NCI-H526 (cell line): ENCODE results near the gene REPS1.
"Not testable (repeated sequence)": the region's sequence is repeated elsewhere in the genome, so short reads cannot be mapped to it uniquely, and the experiment has no call there.

Source experiments
- DNase-seq, 2 experiments: peaks; one replicate each; lab custom pipeline; 2025; lab: John Stamatoyannopoulos, UW

REPS1 gene

DNA sequence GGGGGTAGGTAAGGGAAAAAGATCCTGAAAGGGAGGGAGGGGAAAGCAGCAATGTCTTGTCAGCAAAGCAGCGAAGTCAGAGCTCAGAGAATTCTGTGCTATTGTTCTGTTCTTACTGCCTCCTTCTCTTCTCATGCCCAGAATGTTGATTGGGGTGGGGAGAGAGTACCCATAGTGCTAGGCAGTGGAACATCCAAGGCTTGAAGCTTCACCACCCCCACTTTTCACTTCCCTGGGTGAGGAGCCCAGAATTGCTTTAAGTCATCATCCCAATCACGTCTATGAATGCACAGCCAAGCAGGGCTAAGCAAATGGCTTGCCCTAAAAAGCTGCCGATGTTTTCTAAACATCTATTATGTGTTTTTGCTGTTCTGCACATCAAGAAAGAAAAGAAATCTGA, 16.5 kb downstream of the REPS1 start:
- no peak for DNase-seq

DNA sequence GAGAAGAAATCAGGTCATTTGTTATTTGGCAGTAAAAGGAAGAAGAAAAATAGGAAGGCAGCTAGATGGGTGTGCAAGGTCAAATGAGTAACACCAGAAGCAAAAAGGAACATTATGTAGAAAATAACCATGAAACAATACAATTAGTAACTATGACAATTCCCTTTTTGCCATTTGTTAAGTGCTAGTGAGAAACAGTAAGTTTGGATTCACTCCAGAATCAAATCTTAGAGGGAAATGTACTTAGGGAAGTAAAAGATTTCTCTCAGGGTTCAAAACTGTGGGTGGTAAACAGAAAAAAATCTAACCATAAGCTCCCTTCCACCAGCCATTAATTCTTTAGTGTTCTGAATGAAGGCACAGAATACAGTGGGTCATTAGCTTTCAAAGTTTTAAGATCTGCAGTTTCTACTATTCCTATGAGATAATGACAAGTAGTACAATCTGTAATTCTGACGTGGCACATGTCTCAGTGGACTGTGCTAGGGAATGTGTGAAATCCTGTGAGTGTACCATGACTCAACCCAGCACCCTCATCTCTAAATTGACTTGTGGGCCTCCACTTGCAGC, 17.1 kb downstream of the REPS1 start:
- no peak for DNase-seq

GRCh38 chr6:138970159-138970558, 17.9 kb downstream of the REPS1 start:
- DNase-seq = no peak

DNA sequence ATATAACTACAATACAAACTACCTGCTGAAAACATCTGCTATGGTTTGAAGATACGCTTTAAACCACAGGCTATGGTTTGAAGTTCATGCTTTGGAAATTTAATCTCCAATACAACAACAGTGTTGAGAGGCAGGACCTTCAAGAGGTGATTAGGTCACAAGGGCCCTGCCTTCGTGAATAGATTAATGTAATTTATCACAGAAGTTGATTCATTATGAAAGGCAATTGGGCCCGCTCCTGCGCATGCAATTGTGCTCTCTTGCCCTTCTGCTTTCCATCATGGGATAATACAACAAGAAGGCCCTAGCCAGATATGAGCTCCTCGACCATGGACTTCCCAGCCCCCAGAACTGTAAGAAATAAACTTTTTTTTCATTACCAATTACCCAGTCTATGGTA, 21.2 kb downstream of the REPS1 start:
- no peak for DNase-seq

DNA sequence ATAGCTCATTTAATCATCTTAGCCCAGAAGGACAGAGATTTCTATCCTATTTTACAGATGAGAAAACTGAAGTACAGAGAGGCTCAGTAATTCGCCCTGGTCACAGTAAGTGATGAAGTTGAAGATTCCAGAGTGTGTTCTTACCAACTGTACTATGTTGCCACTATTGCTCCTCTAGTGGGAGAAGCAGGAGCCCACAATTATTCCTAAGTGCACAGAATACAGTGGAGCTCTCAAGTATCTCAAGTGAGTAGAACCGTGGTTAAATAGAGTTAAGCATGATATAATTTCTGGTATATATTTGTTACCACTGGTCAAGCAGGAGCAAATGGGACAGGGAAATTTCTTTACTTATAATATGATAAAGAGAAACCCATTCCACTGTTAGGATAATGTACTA, 22.1 kb downstream of the REPS1 start:
- no peak for DNase-seq

DNA sequence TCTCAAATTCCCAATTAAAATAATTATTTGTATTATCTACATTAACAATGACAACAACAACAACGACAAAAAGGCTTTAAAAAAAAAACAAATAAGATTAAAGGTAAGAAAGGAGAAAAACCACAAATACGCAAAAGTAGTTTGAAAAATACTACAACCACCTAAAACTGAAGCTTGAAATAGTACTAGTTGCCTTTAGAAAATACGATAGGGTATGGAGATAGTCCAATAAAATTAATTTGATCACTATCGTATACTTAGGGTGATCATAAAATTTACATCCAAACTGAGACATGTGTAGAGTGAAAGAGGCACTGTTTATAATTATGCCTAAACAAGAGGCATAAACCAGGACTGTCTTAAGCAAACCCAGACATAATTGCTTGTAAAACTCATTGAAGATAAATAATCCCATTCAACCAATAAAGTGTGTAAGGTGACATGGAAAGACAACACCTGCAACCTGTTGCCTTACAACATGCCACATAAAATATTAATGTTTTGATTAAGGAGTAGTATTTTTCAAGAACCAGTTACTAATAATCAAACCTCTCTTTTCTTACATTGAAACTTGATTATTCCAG, 22.7 kb downstream of the REPS1 start:
- DNase-seq = no peak

DNA sequence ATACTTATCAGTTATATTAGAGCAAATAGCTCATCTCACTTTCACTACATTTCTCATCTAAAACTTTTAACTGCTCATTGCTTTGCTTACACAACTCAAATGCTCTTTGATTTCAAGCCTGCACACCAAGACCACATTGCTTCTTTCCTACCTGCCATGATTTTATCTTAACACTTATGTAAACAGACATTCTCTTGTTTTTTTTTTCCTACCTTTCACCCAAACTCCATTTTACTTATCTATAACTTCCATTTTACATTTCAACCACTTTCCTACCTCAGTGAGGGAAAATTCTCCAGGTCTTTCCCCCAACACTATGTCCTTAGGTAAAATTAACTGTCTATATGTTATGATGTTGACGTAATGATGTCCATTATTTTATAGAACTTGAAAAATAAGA, 24.0 kb downstream of the REPS1 start:
- DNase-seq = no peak

DNA sequence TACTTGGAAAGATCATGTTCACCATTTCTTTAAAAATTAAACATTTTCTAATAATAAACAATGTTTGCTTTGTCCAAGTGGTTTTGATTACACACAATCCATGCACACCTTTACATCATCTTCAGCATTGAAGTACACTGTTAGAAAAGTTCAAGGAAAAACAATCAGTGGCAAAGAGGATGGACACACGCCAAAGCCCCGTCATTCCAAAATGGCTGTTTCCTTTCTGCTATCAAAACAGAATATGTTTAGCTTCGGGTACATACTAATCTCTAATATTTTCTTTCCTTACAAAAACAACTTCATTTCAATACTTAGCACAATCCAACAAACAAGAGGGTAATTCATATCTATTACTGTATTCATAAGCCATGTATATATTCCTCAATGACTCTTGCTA, 24.5 kb downstream of the REPS1 start:
- no peak for DNase-seq

GRCh38 chr6:138963119-138963518, 24.9 kb downstream of the REPS1 start:
- no peak for DNase-seq

DNA sequence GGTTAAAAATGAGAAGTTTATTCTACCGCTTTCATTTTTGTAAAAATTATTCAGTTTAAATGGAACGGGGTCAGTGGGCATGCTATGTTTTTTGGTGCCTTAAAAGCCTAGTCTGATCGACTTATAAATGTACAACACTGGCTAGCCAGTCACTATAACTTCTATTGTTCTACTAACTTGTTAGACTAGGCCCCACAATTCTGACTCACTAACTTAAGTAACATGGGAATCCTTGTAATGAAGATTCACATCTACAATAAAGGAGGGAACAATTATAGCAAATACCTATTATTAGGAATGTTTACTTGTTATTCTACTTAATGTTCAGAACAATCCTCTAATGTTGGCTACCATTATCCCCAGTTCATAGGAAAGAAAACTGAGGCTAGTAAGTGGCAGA, 28.5 kb downstream of the REPS1 start:
- DNase-seq = no peak

- no peak for DNase-seq
These were observed 29.5 kb downstream of the REPS1 start for GRCh38 chr6:138958595-138958994.

DNA sequence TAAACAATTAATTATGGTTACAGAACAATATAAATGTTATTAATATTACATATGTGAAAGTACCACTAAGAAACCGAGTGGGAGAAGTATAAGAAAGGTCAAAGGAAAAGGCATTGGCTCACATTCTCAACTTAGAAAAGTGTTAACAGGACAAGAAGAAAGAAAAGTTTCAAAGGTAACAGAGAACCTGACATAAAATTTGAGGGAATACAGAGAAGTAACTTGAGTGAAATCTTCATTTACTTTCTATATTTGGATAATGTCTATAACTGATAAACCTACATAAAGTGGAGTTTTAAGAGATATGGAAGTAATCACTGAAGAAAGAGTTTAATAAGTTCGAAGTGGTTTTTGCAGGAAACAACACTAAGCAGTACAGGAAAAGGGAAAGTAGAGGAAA, 30.1 kb downstream of the REPS1 start:
- no peak for DNase-seq

GRCh38 chr6:138957484-138957883, 30.6 kb downstream of the REPS1 start:
- no peak for DNase-seq

DNA sequence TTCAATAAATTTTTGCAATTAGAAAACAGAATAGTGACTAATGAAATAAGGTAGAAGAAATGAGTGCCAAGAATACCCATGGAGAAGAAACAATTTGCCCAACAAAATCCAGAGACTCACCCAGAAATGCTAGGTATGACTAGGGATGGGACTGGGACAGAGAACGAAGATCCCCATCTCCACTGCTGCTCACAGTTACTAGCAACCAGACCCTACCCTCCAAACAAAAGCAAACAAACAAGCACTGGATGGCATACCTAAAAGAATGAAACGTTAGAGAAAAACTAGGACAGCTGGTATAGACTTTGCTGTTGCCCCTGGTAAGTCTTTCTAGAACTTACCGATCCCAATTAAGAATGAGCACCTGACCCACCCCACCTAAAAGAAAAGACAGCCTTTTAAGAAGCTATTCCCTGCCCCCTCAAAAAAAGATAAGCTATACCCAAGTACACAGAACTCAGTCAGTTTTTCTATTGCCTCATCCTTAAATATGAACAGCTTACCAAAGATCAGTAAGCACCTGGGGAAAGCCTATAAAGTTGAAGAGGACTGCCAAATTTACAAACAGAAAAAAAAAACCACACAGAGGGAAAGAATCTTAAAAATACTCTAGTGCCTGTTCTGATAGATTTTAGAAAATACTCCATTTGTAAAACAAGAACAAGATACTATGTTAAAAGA, 31.7 kb downstream of the REPS1 start:
- no peak for DNase-seq

DNA sequence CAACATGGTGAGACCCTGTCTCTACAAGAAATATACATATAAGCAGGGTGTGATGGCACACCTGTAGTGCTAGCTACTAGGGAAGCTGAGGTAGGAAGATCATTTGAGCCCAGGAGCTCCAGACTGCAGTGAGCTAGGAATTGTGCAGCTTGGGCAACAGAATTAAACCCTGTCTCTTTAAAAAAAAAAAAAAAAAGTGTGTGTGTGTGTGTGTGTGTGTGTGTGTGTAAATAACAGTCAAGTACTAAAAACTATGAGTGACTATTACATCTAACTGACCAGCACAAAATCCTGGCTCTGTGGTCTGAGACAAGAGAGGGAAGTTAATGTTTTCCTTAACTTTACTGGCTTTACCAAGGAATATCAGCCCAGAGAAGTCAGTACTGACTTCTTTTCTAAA, 32.8 kb downstream of the REPS1 start:
- no peak for DNase-seq

DNA sequence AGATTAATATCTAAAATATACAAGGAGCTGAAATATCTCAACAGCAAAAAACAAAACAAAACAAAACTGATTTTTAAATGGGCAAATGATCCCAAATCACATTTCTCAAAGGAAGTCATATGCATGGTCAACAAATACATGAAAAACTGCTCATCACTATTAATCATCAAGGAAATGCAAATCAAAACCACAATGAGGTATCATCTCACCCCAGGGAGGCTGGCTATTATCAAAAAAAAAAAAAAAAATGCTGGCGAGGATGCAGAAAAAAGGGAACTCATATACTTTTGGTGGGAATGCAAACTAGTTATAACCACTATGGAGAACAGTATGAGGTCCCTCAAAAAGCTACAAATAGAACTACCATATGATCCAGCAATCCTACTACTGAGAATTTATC, 34.6 kb downstream of the REPS1 start:
- DNase-seq = no peak

GRCh38 chr6:138948546-138949179, 39.4 kb downstream of the REPS1 start:
- DNase-seq = no peak

DNA sequence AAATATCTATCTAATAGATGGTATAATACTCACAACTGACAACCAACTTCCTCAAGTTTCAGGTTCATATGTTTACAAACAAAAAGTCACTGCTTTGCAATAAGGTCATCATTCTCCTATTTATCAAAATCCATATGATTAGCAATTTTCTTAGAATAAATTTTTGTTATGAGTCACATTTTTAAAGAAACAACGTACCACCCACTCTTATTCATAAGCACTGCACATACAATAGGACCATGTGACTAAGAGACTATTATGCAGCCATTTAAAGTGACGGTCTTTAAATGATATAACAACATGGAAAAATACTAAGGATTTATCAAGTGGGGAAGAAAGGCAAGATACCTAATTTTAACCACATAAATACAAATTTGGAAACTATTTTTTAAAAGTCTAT, 40.0 kb downstream of the REPS1 start:
- no peak for DNase-seq

- DNase-seq = peak in 1 of 2 experiments; percentile 23
These were observed 42.7 kb downstream of the REPS1 start for GRCh38 chr6:138945354-138945753.

- DNase-seq = no peak
These were observed 43.6 kb downstream of the REPS1 start for GRCh38 chr6:138944412-138944811.

- no peak for DNase-seq
These were observed 44.9 kb downstream of the REPS1 start for GRCh38 chr6:138943089-138943625.

- DNase-seq = not testable (repeated sequence)
These were observed 51.2 kb downstream of the REPS1 start for GRCh38 chr6:138936873-138937272.

DNA sequence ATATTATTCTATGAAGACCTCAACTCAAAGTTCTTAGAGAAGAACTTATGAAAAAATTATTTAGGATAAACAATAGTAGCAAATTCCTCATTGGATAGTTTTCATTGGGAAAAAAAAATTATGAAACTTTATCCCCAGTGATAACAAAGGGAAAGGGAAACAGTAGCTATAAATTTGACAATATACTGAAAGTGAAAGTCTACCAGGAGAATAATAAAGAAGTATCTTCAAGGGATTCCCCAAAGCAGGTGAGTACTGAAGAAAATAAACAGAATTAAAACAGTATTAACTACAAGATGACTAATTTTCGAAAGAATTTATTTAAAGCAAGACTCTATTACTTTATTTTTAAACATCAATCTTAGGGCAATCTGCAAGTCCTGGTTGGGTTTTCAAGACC, 56.4 kb downstream of the REPS1 start:
- no peak for DNase-seq
